Astrocyte of the spinal cord (primary cell): ENCODE results near the gene MTMR1.

Experiments
- DNase-seq: peaks from one replicate; pipeline ENCODE4 v3.0.0; 2011; ENCODE audit warnings: low read depth, low spot score
- H3K4me3 ChIP-seq: 2 replicates; pipeline ENCODE4 v1.5.1; 2011; ENCODE audit warnings: low read depth, mild to moderate bottlenecking, low read length, moderate library complexity
- in situ Hi-C: cut with HindIII; loops from 2 replicates; pipeline ENCODE4 v1.10.0; 2017; ENCODE audit warnings: low sequenced_read_pairs
- TF ChIP-seq, protein P1 (sequence below): IDR thresholded peaks from 2 replicates; pipeline ENCODE4 v1.5.1; 2012; ENCODE audit warnings: low read depth, mild to moderate bottlenecking, low read length, inconsistent platforms

The MTMR1 gene

DNA sequence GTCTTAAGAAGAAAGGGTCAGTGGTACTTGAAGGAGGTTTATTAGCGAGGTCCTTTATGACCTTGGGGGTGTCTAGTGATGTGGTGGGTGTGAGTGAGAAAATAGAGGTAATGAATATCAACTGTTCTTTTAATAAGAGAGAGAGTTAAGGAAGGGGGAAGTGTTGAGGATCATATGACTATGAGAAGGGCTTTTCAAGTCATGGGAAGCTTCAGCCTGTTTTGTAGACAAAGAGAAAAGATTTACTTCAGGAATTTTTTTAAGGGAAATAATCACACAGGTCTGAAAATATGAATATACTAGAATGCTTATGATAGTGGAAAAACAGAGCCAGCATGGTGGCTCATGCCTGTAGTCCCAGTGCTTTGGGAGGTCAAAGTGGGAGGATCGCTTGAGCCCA is 41.3 kb upstream of the MTMR1 start:
- H3K4me3 ChIP-seq: no peak overlapping the region
- TF ChIP-seq, protein P1, sequence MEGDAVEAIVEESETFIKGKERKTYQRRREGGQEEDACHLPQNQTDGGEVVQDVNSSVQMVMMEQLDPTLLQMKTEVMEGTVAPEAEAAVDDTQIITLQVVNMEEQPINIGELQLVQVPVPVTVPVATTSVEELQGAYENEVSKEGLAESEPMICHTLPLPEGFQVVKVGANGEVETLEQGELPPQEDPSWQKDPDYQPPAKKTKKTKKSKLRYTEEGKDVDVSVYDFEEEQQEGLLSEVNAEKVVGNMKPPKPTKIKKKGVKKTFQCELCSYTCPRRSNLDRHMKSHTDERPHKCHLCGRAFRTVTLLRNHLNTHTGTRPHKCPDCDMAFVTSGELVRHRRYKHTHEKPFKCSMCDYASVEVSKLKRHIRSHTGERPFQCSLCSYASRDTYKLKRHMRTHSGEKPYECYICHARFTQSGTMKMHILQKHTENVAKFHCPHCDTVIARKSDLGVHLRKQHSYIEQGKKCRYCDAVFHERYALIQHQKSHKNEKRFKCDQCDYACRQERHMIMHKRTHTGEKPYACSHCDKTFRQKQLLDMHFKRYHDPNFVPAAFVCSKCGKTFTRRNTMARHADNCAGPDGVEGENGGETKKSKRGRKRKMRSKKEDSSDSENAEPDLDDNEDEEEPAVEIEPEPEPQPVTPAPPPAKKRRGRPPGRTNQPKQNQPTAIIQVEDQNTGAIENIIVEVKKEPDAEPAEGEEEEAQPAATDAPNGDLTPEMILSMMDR: no peak
- no peak for DNase-seq
- in situ Hi-C loops: no loop called here

DNA sequence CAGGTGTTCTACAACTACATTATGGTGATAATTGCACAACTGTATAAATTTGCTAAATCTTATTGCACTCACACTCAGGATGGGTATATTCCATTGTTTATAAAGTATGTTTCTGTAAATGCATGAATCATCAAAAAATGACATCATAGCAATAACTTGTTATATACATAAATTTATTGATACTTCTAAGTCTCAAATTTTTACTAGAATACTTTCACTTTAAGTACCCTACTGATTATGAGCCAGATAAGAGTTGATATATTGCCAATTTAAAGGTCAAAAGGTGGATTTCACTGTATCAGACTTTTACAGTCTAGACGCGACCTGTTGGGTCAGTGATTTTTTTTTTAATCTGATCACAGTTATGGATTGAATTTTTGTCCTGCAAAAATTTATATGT is 37.4 kb upstream of the MTMR1 start:
- DNase-seq: no peak
- no peak overlapping the region for H3K4me3 ChIP-seq
- in situ Hi-C loops: no loop called here
- TF ChIP-seq, protein P1: no peak

DNA sequence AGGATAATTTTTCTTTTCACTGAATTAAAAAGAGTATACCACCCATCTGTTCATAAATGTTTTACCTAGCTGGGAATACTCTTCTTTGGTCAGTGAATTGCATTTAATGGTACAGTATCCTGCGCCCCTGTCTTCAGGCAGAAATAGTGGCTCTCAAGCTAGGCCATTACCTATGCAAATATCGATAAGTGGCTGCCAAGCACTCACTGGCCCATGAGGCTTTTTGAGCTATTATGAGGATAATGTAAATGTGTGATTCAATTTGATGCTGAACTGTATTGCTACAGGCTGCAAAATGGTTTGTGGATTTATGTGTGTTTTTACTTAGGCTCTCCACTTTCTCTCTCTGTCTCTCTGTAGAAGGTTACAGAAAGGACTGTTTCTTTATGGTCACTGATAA is 30.1 kb upstream of the MTMR1 start:
- in situ Hi-C loops: no loop called here
- DNase-seq: no peak
- no peak overlapping the region for H3K4me3 ChIP-seq
- TF ChIP-seq, protein P1: no peak

DNA sequence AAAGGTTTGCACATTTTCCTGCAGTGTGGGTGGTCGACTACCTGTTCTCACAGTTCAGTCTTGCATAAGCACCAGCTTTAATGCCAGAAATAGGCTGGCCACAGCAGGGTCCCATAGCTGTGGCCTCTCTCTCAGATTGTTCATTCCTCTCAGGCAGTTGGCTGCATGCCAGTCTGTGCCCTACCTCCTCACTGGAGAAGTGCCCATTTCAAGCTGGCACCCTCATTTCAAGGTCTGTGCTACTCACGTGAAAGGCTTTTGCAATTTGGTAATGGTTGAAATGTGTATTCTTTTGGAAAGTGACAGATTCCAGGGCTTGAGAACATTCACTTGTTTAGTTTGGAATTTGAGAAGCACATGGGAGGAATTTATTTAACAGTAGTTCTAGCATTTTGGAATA is 28.9 kb upstream of the MTMR1 start:
- TF ChIP-seq, protein P1: no peak
- in situ Hi-C loops: no loop called here
- no peak for DNase-seq
- no peak overlapping the region for H3K4me3 ChIP-seq

DNA sequence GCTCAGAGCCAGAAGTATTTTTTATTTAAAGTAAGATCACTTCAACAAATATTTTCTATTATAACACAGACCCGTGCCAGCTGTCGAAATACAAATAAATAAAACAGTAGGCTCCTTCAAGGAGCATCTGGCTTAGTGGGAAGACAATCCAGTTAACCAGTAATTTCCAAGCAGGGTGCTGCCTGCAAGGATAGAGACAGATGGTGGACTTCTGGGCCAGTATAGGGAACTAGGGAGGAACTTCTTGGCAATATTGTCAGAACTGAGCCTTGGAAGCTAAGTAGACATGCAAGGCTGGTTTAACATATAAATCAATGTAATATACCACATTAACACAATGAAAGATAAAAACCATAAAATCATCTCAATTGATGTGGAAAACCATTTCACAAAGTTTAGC is 17.0 kb upstream of the MTMR1 start:
- no peak overlapping the region for H3K4me3 ChIP-seq
- TF ChIP-seq, protein P1: no peak
- DNase-seq: no peak
- in situ Hi-C loops: no loop called here

DNA sequence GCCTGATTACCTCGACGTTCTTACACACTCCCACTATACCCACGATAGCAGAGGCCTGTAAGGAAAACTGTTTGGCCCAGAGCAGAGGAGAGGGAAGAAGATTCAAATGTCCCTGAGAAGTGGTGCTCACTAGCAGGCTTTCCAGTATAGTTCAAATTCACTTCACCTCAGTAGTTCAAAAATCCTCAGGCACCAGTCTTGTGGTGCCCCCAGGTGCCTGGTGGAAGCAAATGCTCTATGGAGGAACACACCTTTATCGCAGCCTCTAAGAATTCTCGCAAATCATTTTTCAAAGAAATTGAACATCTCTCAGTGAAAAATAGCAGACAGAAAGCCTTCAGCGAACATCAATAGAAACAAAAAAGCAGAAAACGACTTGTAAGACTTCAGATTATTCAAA is 12.2 kb upstream of the MTMR1 start:
- DNase-seq: peak; percentile 24
- in situ Hi-C loops: no loop called here

More for the DNA sequence above, 12.2 kb upstream of the MTMR1 start:
- TF ChIP-seq, protein P1: peak; percentile 54
- no peak overlapping the region for H3K4me3 ChIP-seq
